Measurements from ENCODE around the gene NOM1. TPM values are rescaled to one million over a fixed set of nuclear protein-coding genes. Genes with fewer than 3 reads are reported as not detected.

NOM1 gene
- total RNA-seq, 1 experiment from 2014 or later = 35.4 TPM

DNA sequence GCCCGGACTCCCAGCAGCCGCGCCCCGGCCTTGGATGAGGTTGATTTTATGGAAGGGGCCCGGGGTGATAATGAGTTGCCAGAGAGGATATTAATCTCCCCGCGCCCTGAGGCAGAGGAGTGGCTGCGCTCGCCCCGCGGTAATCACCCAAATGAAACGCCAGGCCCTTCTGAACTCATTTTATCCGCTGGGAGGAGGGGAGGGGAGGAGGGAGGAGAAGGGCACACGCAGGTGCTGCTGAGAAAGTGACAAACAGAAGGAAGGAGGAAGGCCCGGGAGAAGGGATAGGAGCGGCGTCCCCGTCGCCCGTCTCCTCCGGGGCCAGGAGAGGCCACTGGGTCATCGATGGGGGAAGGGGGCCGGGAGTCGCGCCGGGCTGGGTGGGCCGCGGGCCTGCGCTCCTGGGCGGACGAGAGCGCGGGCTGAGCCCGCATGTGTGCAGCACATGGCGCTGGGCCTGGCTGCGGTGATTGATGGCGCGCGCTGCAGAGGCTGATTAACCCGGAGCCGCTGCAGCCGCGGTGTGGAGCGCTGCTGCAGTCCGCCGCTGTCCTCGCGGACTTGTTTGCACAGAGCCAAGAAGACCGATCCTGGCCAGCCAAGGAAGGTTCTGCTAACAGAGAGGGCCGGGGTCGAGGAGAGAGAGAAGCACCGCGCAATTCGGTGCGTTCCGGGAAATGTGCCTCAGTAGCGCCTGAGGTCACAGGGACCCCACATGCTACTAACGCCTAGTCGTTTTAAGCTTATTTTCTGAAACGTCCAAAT lies 54.4 kb downstream of the NOM1 start:
- no peak overlapping the region for H3K4me2 ChIP-seq (ENCODE audit: low read length)
- no peak for DNase-seq (ENCODE audit: low read depth, low spot score)
- H2AFZ ChIP-seq (ENCODE audit: low read depth, low read length, poor library complexity, severe bottlenecking) = no peak overlapping the region
- H3K79me2 ChIP-seq (ENCODE audit: insufficient read depth, low read length) = no peaks in the 10 kb centered on the region
- no peak for ATAC-seq
- no peaks in the 10 kb centered on the region for H4K20me1 ChIP-seq (ENCODE audit: insufficient read depth)
- ChIA-PET CTCF (no interaction called here), POLR2A (no interaction called here), RAD21 (ENCODE audit: low non-redundant PET in 1 of 2, low total read pairs in 2 of 2, uncharacterized antibody in 2 of 2, unreplicated experiment in 2 of 2) (no interaction called here)
- no peaks in the 10 kb centered on the region; a peak in 1 of 4 replicates for H3K36me3 ChIP-seq (ENCODE audit: control insufficient read depth in 1 of 2, insufficient read depth in 2 of 2, low read length in 2 of 2)
- H3K27me3 ChIP-seq (ENCODE audit: insufficient read depth, low read length) = no peaks in the 10 kb centered on the region
- H3K9me2 ChIP-seq (ENCODE audit: insufficient read depth) = no peaks in the 10 kb centered on the region
- no peak overlapping the region for H3K4me3 ChIP-seq (replicated peaks in 1 of 2; ENCODE audit: low read depth in 1 of 2, low read length in 2 of 2)
- intact Hi-C loops (cut with micrococcal nuclease) = loop anchor here (5.0 kb wide), 1 partner anchor 138 kb away; no protein-coding TSS in a partner anchor
- H3K27ac ChIP-seq (ENCODE audit: low read depth, low read length) = no peak overlapping the region
- H3K4me1 ChIP-seq (ENCODE audit: control insufficient read depth in 1 of 2, insufficient read depth in 2 of 2, low read length in 2 of 2) = peaks cover 9 to 23% of the 10 kb centered on the region in 2 experiments
- no peaks in the 10 kb centered on the region for H3K9me3 ChIP-seq (ENCODE audit: control insufficient read depth in 1 of 2, insufficient read depth in 1 of 2, low read depth in 1 of 2, low read length in 2 of 2)
- H3K9ac ChIP-seq (ENCODE audit: low read length) = no peak overlapping the region
- no TSS peak for BruUV-seq (replicated peaks)
- TF ChIP-seq CEBPB (IDR thresholded peaks at IDR 0.05; ENCODE audit: low read depth) = no peak
- no peak for TF ChIP-seq ZFX (IDR thresholded peaks at IDR 0.05)
- no peak for TF ChIP-seq ZNF274 (IDR thresholded peaks at IDR 0.05; ENCODE audit: low read depth, low read length)
- no peak for TF ChIP-seq TCF7L2 (IDR thresholded peaks at IDR 0.05; ENCODE audit: borderline replicate concordance, extremely low read depth, insufficient read depth, insufficient read length)
- TF ChIP-seq YY1 (IDR thresholded peaks at IDR 0.05; ENCODE audit: extremely low read depth, insufficient replicate concordance, low read depth, low read length) = no peak
- no peak for TF ChIP-seq RAD21 (IDR thresholded peaks at IDR 0.05; ENCODE audit: low read depth)
- TF ChIP-seq REST (IDR thresholded peaks at IDR 0.05; ENCODE audit: low read depth) = no peak
- no peak for TF ChIP-seq POLR2AphosphoS5 (IDR thresholded peaks at IDR 0.05; ENCODE audit: low read depth, low read length)
- TF ChIP-seq, protein P1, sequence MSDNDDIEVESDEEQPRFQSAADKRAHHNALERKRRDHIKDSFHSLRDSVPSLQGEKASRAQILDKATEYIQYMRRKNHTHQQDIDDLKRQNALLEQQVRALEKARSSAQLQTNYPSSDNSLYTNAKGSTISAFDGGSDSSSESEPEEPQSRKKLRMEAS (IDR thresholded peaks at IDR 0.05) = no peak
- TF ChIP-seq SP1 (IDR thresholded peaks at IDR 0.05; ENCODE audit: low read depth) = no peak
- TF ChIP-seq CTCF (IDR thresholded peaks at IDR 0.05 in 2 of 3, conservative IDR thresholded peaks at IDR 0.05 in 1 of 3; ENCODE audit: borderline replicate concordance in 1 of 3, insufficient read depth in 1 of 3, low read depth in 2 of 3, low read length in 2 of 3) = no peak
- TF ChIP-seq EZH2phosphoT487 (IDR thresholded peaks at IDR 0.05; ENCODE audit: borderline replicate concordance) = no peak
- TF ChIP-seq, protein P2, sequence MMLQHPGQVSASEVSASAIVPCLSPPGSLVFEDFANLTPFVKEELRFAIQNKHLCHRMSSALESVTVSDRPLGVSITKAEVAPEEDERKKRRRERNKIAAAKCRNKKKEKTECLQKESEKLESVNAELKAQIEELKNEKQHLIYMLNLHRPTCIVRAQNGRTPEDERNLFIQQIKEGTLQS (IDR thresholded peaks at IDR 0.05) = no peak
- no peak for TF ChIP-seq EZH2 (IDR thresholded peaks at IDR 0.05)

All from HCT116 (cell line).